Stimulated activated CD4-positive, alpha-beta T cell treated with anti-CD3 and anti-CD28 coated beads, Interleukin-12 subunit alpha, Interleukin-12 subunit beta, amount 100 ng/mL, for 4 hours (primary cell): Measurements from ENCODE around the gene PKD2L2.
"Not testable (repeated sequence)": the region's sequence is repeated elsewhere in the genome, so short reads cannot be mapped to it uniquely, and the experiment has no call there.

Experiments
- DNase-seq: peaks from one replicate; pipeline ENCODE4 v3.0.0-alpha.2; 2020

PKD2L2 gene

GRCh38 chr5:137888863-137889759 is at the start of gene PKD2L2:
PKD2L2 (plus strand) TSS chr5:137889457; CDS start chr5:137889492, 35 bp downstream.
- DNase-seq, result peak; percentile 80

- no peak for DNase-seq
Measured at GRCh38 chr5:137842296-137842695, 47.0 kb upstream of the PKD2L2 start.

- DNase-seq, result no peak
Measured at GRCh38 chr5:137843676-137844299, 45.5 kb upstream of the PKD2L2 start.

- DNase-seq, result no peak
Measured at GRCh38 chr5:137845472-137845871, 43.8 kb upstream of the PKD2L2 start.

- no peak for DNase-seq
Measured at GRCh38 chr5:137847687-137848086, 41.6 kb upstream of the PKD2L2 start.

- not testable (repeated sequence) for DNase-seq
Measured at GRCh38 chr5:137853165-137853564, 36.1 kb upstream of the PKD2L2 start.

- DNase-seq, result no peak
Measured at GRCh38 chr5:137856201-137856600, 33.1 kb upstream of the PKD2L2 start.

- DNase-seq, result no peak
Measured at GRCh38 chr5:137856916-137857862, 32.1 kb upstream of the PKD2L2 start.

GRCh38 chr5:137858223-137858916 is 30.9 kb upstream of the PKD2L2 start:
- no peak for DNase-seq

GRCh38 chr5:137858954-137859353 is 30.3 kb upstream of the PKD2L2 start:
- DNase-seq, result no peak

- no peak for DNase-seq
Measured at GRCh38 chr5:137862251-137862650, 27.0 kb upstream of the PKD2L2 start.

GRCh38 chr5:137863653-137864052 is 25.6 kb upstream of the PKD2L2 start:
- not testable (repeated sequence) for DNase-seq

GRCh38 chr5:137866541-137867388 is 22.5 kb upstream of the PKD2L2 start:
- DNase-seq, result no peak

GRCh38 chr5:137867664-137868063 is 21.6 kb upstream of the PKD2L2 start, which contains the start of gene MYOT:
MYOT (plus strand) TSS chr5:137867860; CDS start chr5:137870652, 2,792 bp downstream.
- DNase-seq, result no peak

- no peak for DNase-seq
Measured at GRCh38 chr5:137870647-137871339, 18.5 kb upstream of the PKD2L2 start.

GRCh38 chr5:137871571-137871970 is 17.7 kb upstream of the PKD2L2 start:
- DNase-seq, result no peak

- no peak for DNase-seq
Measured at GRCh38 chr5:137872466-137872865, 16.8 kb upstream of the PKD2L2 start.

- DNase-seq, result no peak
Measured at GRCh38 chr5:137876101-137876500, 13.2 kb upstream of the PKD2L2 start.

GRCh38 chr5:137880313-137880712 is 8.9 kb upstream of the PKD2L2 start:
- no peak for DNase-seq

- no peak for DNase-seq
Measured at GRCh38 chr5:137887831-137888230, 1.4 kb upstream of the PKD2L2 start.

- no peak for DNase-seq
Measured at GRCh38 chr5:137888466-137888862, 793 bp upstream of the PKD2L2 start.
